HG02610 (cell line): ENCODE measurements around the gene EPX.
A peak's percentile ranks its signal among the peaks of the same experiment; 100 is the strongest.

Experiments used
- ATAC-seq: cut with Tn5 transposase; IDR thresholded peaks from one replicate; pipeline ENCODE4 v1.9.1; 2021; ENCODE audit warnings: mild to moderate bottlenecking, moderate library complexity; ENCODE audit not compliant: unreplicated experiment

The EPX gene

DNA sequence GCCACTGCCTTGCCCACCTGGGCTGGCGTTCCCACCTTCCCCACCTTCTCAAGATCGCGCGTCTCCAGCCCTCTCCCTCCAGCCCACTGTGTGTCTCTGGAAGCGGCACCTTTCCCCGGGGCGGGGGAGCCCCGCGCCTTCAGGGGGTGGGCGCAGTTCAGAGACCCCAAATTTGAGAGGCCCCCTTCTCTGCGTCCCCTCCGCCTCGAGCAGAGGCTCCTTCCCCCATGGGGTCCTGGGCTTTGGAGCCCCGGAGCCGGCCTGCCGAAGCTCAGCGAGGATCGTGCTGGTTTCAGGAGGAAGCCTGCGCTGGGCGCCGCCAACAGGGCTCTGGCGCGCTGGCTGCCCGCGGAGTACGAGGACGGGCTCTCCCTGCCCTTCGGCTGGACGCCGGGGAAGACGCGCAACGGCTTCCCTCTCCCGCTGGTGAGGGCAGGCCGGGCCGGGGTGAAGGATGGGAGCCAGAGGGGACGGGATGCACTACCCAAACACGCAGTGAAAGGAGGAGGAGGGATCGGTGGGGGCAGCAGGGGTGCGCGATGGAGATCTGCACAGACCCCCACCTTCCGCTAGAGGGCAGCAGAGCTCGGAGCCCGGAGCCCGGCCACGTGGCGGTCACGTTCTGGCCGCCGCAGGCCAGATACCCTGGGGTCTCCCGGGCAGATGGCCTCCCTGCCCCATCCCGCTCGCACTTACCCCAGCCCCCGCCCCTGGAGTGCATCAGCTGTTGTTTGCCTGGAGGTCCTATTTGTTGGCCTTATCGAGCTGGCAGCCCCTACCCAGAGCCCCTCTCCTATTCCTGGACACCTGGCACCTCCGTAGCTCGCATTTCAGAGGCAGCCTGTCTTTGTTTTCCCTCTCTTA, 57.0 kb downstream of the EPX start:
- peak; percentile 68 for ATAC-seq

GRCh38 chr17:58250344-58251011, 58.0 kb downstream of the EPX start:
- no peak for ATAC-seq

DNA sequence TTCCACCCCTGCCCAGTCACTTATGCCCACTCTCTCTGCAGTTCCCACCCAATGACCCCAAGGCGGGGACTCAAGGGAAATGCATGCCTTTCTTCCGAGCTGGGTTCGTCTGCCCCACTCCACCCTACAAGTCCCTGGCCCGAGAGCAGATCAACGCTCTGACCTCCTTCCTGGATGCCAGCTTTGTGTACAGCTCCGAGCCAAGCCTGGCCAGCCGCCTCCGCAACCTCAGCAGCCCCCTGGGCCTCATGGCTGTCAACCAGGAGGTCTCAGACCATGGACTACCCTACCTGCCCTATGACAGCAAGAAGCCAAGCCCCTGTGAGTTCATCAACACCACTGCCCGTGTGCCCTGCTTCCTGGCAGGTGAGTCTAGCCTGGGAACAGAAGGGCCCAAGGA, 59.6 kb downstream of the EPX start:
- no peak for ATAC-seq

DNA sequence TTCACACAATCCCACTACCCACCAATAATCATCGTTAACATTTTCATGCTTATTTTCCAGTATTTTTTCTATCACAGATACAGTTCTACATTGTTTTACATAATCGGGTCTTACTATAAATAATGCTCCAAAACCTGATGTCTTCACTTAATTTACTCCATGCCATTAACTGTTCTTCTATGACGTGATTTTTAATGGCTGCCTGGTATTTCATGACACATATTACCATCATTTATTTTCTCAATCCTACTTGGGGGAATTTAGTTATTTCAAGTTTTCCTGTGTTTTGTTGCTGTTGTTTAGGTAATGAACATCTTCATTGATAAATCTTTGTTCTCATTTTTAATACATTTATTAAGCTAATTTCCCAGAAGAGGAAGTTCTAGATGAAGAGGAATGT, 60.6 kb downstream of the EPX start:
- ATAC-seq, result no peak
